Stimulated activated CD4-positive, alpha-beta T cell treated with anti-CD3 and anti-CD28 coated beads, Interleukin-2, amount 100 ng/mL, for 4 hours (primary cell): Measurements from ENCODE around the gene CDCP1.

Experiments used
- DNase-seq: peaks from one replicate; pipeline ENCODE4 v3.0.0-alpha.2; 2020; ENCODE audit warnings: low read depth

The CDCP1 gene

GRCh38 chr3:45145681-45146614 lies at the start of gene CDCP1:
TSS of gene CDCP1 (minus strand) at chr3:45146378. CDS start at chr3:45146287, 91 bp downstream.
- DNase-seq: no peak

- DNase-seq: no peak
Measured at GRCh38 chr3:45194791-45195190, 48.6 kb upstream of the CDCP1 start.

- DNase-seq: no peak
Measured at GRCh38 chr3:45191924-45192417, 45.8 kb upstream of the CDCP1 start.

GRCh38 chr3:45191424-45191823 lies 45.2 kb upstream of the CDCP1 start:
- DNase-seq: no peak

- no peak for DNase-seq
Measured at GRCh38 chr3:45188719-45189659, 42.8 kb upstream of the CDCP1 start.

- no peak for DNase-seq
Measured at GRCh38 chr3:45187694-45188141, 41.5 kb upstream of the CDCP1 start.

- DNase-seq: no peak
Measured at GRCh38 chr3:45186871-45187270, 40.7 kb upstream of the CDCP1 start.

GRCh38 chr3:45185461-45185860 lies 39.3 kb upstream of the CDCP1 start:
- no peak for DNase-seq

- no peak for DNase-seq
Measured at GRCh38 chr3:45185052-45185451, 38.9 kb upstream of the CDCP1 start.

GRCh38 chr3:45183872-45184262 lies 37.7 kb upstream of the CDCP1 start:
- DNase-seq: no peak

- DNase-seq: no peak
Measured at GRCh38 chr3:45182915-45183871, 37.0 kb upstream of the CDCP1 start.

GRCh38 chr3:45181496-45181895 lies 35.3 kb upstream of the CDCP1 start:
- no peak for DNase-seq

- DNase-seq: no peak
Measured at GRCh38 chr3:45180899-45181298, 34.7 kb upstream of the CDCP1 start.

- DNase-seq: no peak
Measured at GRCh38 chr3:45180051-45180450, 33.9 kb upstream of the CDCP1 start.

GRCh38 chr3:45179163-45179562 lies 33.0 kb upstream of the CDCP1 start:
- DNase-seq: no peak

GRCh38 chr3:45178183-45179023 lies 32.2 kb upstream of the CDCP1 start:
- DNase-seq: no peak

- DNase-seq: no peak
Measured at GRCh38 chr3:45176912-45177311, 30.7 kb upstream of the CDCP1 start.

- DNase-seq: no peak
Measured at GRCh38 chr3:45174234-45174633, 28.1 kb upstream of the CDCP1 start.

GRCh38 chr3:45173776-45174175 lies 27.6 kb upstream of the CDCP1 start:
- no peak for DNase-seq

GRCh38 chr3:45171283-45171682 lies 25.1 kb upstream of the CDCP1 start:
- DNase-seq: no peak
